ENCODE data around the gene DTL. TPM values are rescaled to one million over a fixed set of nuclear protein-coding genes. Genes with fewer than 3 reads are reported as not detected.

Gene DTL
- total RNA-seq, 1 donor from 2014 or later, result 76.6 TPM

GRCh38 chr1:212127221-212127620 lies 91.7 kb downstream of the DTL start:
- TF ChIP-seq CTCF (IDR thresholded peaks at IDR 0.05), result no peak
- no peak for TF ChIP-seq EZH2phosphoT487 (IDR thresholded peaks at IDR 0.05)
- TF ChIP-seq EZH2 (IDR thresholded peaks at IDR 0.05), result no peak
- Histone ChIP-seq H3K27me3 (no peaks in the 10 kb centered on the region), H3K9ac (no peak overlapping the region), H3K4me3 (no peak overlapping the region), H2AFZ (replicated peaks) (no peak overlapping the region), H3K27ac (peak overlapping the region; percentile 44), H3K79me2 (ENCODE audit: low read depth) (no peaks in the 10 kb centered on the region), H3K4me2 (peak overlapping the region; percentile 37), H3F3A (ENCODE audit: low read depth) (peaks cover 12% of the 10 kb centered on the region), H3K9me3 (ENCODE audit: low read depth) (no peaks in the 10 kb centered on the region), H4K20me1 (ENCODE audit: low read depth) (no peaks in the 10 kb centered on the region), H3K4me1 (peaks cover 9% of the 10 kb centered on the region), H3K36me3 (no peaks in the 10 kb centered on the region)
- Mint-ChIP-seq H3K27me3 (ENCODE audit: insufficient read depth, low read depth) (peaks cover 7% of the 10 kb centered on the region), H3K27ac (peak overlapping the region; percentile 93), H3K36me3 (peaks cover 40% of the 10 kb centered on the region), H3K9me3 (no peaks in the 10 kb centered on the region), H3K4me3 (peak overlapping the region; percentile 52), H3K4me1 (peaks cover 24% of the 10 kb centered on the region)
- peak; percentile 50 for DNase-seq (ENCODE audit: low spot score)

- Histone ChIP-seq H4K20me1 (ENCODE audit: low read depth) (no peaks in the 10 kb centered on the region), H3K9me3 (ENCODE audit: low read depth) (no peaks in the 10 kb centered on the region), H3K4me2 (no peak overlapping the region), H3K4me1 (peaks cover 9% of the 10 kb centered on the region), H3K27me3 (no peaks in the 10 kb centered on the region), H3K4me3 (no peak overlapping the region), H3K9ac (no peak overlapping the region), H3K27ac (no peak overlapping the region), H3F3A (ENCODE audit: low read depth) (peaks cover 12% of the 10 kb centered on the region), H3K36me3 (no peaks in the 10 kb centered on the region), H2AFZ (replicated peaks) (no peak overlapping the region), H3K79me2 (ENCODE audit: low read depth) (no peaks in the 10 kb centered on the region)
- Mint-ChIP-seq H3K27me3 (ENCODE audit: insufficient read depth, low read depth) (peaks cover 4% of the 10 kb centered on the region), H3K4me3 (no peak overlapping the region), H3K36me3 (peaks cover 41% of the 10 kb centered on the region), H3K4me1 (peaks cover 22% of the 10 kb centered on the region), H3K9me3 (peaks cover 5% of the 10 kb centered on the region), H3K27ac (no peak overlapping the region)
- no peak for DNase-seq (ENCODE audit: low spot score)
- TF ChIP-seq EZH2phosphoT487 (IDR thresholded peaks at IDR 0.05), result no peak
- no peak for TF ChIP-seq EZH2 (IDR thresholded peaks at IDR 0.05)
- no peak for TF ChIP-seq CTCF (IDR thresholded peaks at IDR 0.05)
Observed at GRCh38 chr1:212129781-212130180, 94.2 kb downstream of the DTL start.

- H3K27me3 Mint-ChIP-seq (ENCODE audit: insufficient read depth, low read depth), result peaks cover 2% of the 10 kb centered on the region
- no peaks in the 10 kb centered on the region for H4K20me1 ChIP-seq (ENCODE audit: low read depth)
- H3K4me3 ChIP-seq, result no peak overlapping the region
- no peaks in the 10 kb centered on the region for H3K36me3 ChIP-seq
- H3K4me1 ChIP-seq, result peaks cover 6% of the 10 kb centered on the region
- no peak overlapping the region for H3K4me2 ChIP-seq
- H3K27me3 ChIP-seq, result no peaks in the 10 kb centered on the region
- no peak for DNase-seq (ENCODE audit: low spot score)
- H3K36me3 Mint-ChIP-seq, result peaks cover 50% of the 10 kb centered on the region
- H3K4me3 Mint-ChIP-seq, result no peak overlapping the region
- H3F3A ChIP-seq (ENCODE audit: low read depth), result peaks cover 6% of the 10 kb centered on the region
- H3K79me2 ChIP-seq (ENCODE audit: low read depth), result no peaks in the 10 kb centered on the region
- no peak overlapping the region for H3K9ac ChIP-seq
- TF ChIP-seq EZH2phosphoT487 (IDR thresholded peaks at IDR 0.05) (no peak), CTCF (IDR thresholded peaks at IDR 0.05) (no peak)
- no peak overlapping the region for H2AFZ ChIP-seq (replicated peaks)
- no peak overlapping the region for H3K27ac Mint-ChIP-seq
- peaks cover 11% of the 10 kb centered on the region for H3K4me1 Mint-ChIP-seq
- no peak overlapping the region for H3K27ac ChIP-seq
- no peaks in the 10 kb centered on the region for H3K9me3 ChIP-seq (ENCODE audit: low read depth)
- peaks cover 16% of the 10 kb centered on the region for H3K9me3 Mint-ChIP-seq
Observed at GRCh38 chr1:212132025-212132424, 96.5 kb downstream of the DTL start.
